ENCODE data around the gene SMPD1. TPM values are rescaled to one million over a fixed set of nuclear protein-coding genes. Genes with fewer than 3 reads are reported as not detected.

The SMPD1 gene
- polyA plus RNA-seq, 3 donors = 4.2 to 22.6 (median 4.9) TPM

GRCh38 chr11:6350043-6350442 is 40.2 kb upstream of the SMPD1 start:
- Histone ChIP-seq H3K4me1 (ENCODE audit: control insufficient read depth in 1 of 2, insufficient read depth in 2 of 2, low read length in 2 of 2) (no peaks in the 10 kb centered on the region), H2AFZ (ENCODE audit: insufficient read depth, low read depth, low read length, poor library complexity, severe bottlenecking) (no peak overlapping the region), H3K9me3 (replicated peaks in 1 of 2; ENCODE audit: control insufficient read depth in 1 of 2, insufficient read depth in 1 of 2, low read length in 2 of 2) (no peaks in the 10 kb centered on the region), H3K4me2 (replicated peaks; ENCODE audit: extremely low read depth, low read length, poor library complexity, severe bottlenecking) (no peak overlapping the region), H4K20me1 (ENCODE audit: insufficient read depth, low read length) (no peaks in the 10 kb centered on the region), H3K27me3 (ENCODE audit: control insufficient read depth in 2 of 2, insufficient read depth in 2 of 2, low read length in 2 of 2) (no peaks in the 10 kb centered on the region), H3K27ac (ENCODE audit: low read depth in 1 of 2, low read length in 2 of 2) (no peak overlapping the region), H3K4me3 (replicated peaks in 1 of 3; ENCODE audit: low read depth in 2 of 3, low read length in 3 of 3) (no peak overlapping the region), H3K36me3 (replicated peaks in 1 of 2; ENCODE audit: control insufficient read depth in 1 of 2, insufficient read depth in 2 of 2, low read length in 2 of 2) (no peaks in the 10 kb centered on the region), H3K9ac (ENCODE audit: insufficient read depth, low read length, poor library complexity, severe bottlenecking) (no peak overlapping the region), H3K79me2 (ENCODE audit: insufficient read depth, low read length) (no peaks in the 10 kb centered on the region)
- Mint-ChIP-seq H3K4me3 (no peak overlapping the region), H3K27me3 (ENCODE audit: low read depth in 3 of 3) (peaks cover 5 to 9% (median 6%) of the 10 kb centered on the region in 3 donors), H3K27ac (no peak overlapping the region), H3K4me1 (peaks cover 7% of the 10 kb centered on the region), H3K36me3 (no peaks in the 10 kb centered on the region), H3K9me3 (no peaks in the 10 kb centered on the region)
- no peak for DNase-seq
- intact Hi-C loops (cut with micrococcal nuclease) = no loop called here
- TF ChIP-seq CTCF (IDR thresholded peaks at IDR 0.05) = no peak

- Histone ChIP-seq H2AFZ (ENCODE audit: insufficient read depth, low read depth, low read length, poor library complexity, severe bottlenecking) (no peak overlapping the region), H3K4me3 (replicated peaks in 1 of 3; ENCODE audit: low read depth in 2 of 3, low read length in 3 of 3) (no peak overlapping the region), H3K4me2 (replicated peaks; ENCODE audit: extremely low read depth, low read length, poor library complexity, severe bottlenecking) (no peak overlapping the region), H3K79me2 (ENCODE audit: insufficient read depth, low read length) (no peaks in the 10 kb centered on the region), H3K9me3 (replicated peaks in 1 of 2; ENCODE audit: control insufficient read depth in 1 of 2, insufficient read depth in 1 of 2, low read length in 2 of 2) (no peaks in the 10 kb centered on the region), H3K4me1 (ENCODE audit: control insufficient read depth in 1 of 2, insufficient read depth in 2 of 2, low read length in 2 of 2) (no peaks in the 10 kb centered on the region), H3K27me3 (ENCODE audit: control insufficient read depth in 2 of 2, insufficient read depth in 2 of 2, low read length in 2 of 2) (no peaks in the 10 kb centered on the region), H3K9ac (ENCODE audit: insufficient read depth, low read length, poor library complexity, severe bottlenecking) (no peak overlapping the region), H3K27ac (ENCODE audit: low read depth in 1 of 2, low read length in 2 of 2) (no peak overlapping the region), H4K20me1 (ENCODE audit: insufficient read depth, low read length) (no peaks in the 10 kb centered on the region), H3K36me3 (replicated peaks in 1 of 2; ENCODE audit: control insufficient read depth in 1 of 2, insufficient read depth in 2 of 2, low read length in 2 of 2) (no peaks in the 10 kb centered on the region)
- WGBS (ENCODE audit: insufficient coverage) = no CpG with 5 or more reads among the region's 2 CpGs
- no peak for TF ChIP-seq CTCF (IDR thresholded peaks at IDR 0.05)
- Mint-ChIP-seq H3K4me1 (peaks cover 6% of the 10 kb centered on the region), H3K9me3 (no peaks in the 10 kb centered on the region), H3K27ac (no peak overlapping the region), H3K4me3 (no peak overlapping the region), H3K27me3 (ENCODE audit: low read depth in 3 of 3) (peaks cover 3 to 9% (median 6%) of the 10 kb centered on the region in 3 donors), H3K36me3 (no peaks in the 10 kb centered on the region)
- DNase-seq = no peak
- intact Hi-C loops (cut with micrococcal nuclease) = no loop called here
These were observed 39.8 kb upstream of the SMPD1 start for GRCh38 chr11:6350486-6350885.

All from CD14-positive monocyte (primary cell).